GM21515 (cell line): Measurements from ENCODE around the gene MORF4L1.
"Not testable (repeated sequence)": the region's sequence is repeated elsewhere in the genome, so short reads cannot be mapped to it uniquely, and the experiment has no call there.

Experiments
- ATAC-seq: cut with Tn5 transposase; IDR thresholded peaks from one replicate; pipeline ENCODE4 v1.9.1; 2021; ENCODE audit not compliant: unreplicated experiment

The MORF4L1 gene

GRCh38 chr15:78898540-78898939, 25.9 kb downstream of the MORF4L1 start:
- ATAC-seq, result no peak

GRCh38 chr15:78900819-78901533, 28.3 kb downstream of the MORF4L1 start:
- ATAC-seq, result not testable (repeated sequence)

- not testable (repeated sequence) for ATAC-seq
Observed at GRCh38 chr15:78902281-78903032, 29.8 kb downstream of the MORF4L1 start.

GRCh38 chr15:78904599-78905358, 32.1 kb downstream of the MORF4L1 start:
- ATAC-seq, result no peak

GRCh38 chr15:78906316-78906620, 33.6 kb downstream of the MORF4L1 start:
- ATAC-seq, result no peak

- no peak for ATAC-seq
Observed at GRCh38 chr15:78907577-78907976, 34.9 kb downstream of the MORF4L1 start.

- ATAC-seq, result no peak
Observed at GRCh38 chr15:78909160-78909695, 36.5 kb downstream of the MORF4L1 start.

GRCh38 chr15:78909791-78910228, 37.1 kb downstream of the MORF4L1 start:
- ATAC-seq, result no peak

- no peak for ATAC-seq
Observed at GRCh38 chr15:78910271-78910670, 37.6 kb downstream of the MORF4L1 start.

GRCh38 chr15:78912316-78912715, 39.6 kb downstream of the MORF4L1 start:
- ATAC-seq, result no peak

GRCh38 chr15:78913012-78913411, 40.3 kb downstream of the MORF4L1 start:
- ATAC-seq, result no peak

GRCh38 chr15:78914027-78914764, 41.5 kb downstream of the MORF4L1 start:
- ATAC-seq, result no peak

- ATAC-seq, result no peak
Observed at GRCh38 chr15:78915341-78916087, 42.8 kb downstream of the MORF4L1 start.

GRCh38 chr15:78916088-78916487, 43.4 kb downstream of the MORF4L1 start:
- no peak for ATAC-seq

- ATAC-seq, result no peak
Observed at GRCh38 chr15:78917888-78918287, 45.2 kb downstream of the MORF4L1 start.

GRCh38 chr15:78921517-78921916, 48.8 kb downstream of the MORF4L1 start:
- no peak for ATAC-seq

- ATAC-seq, result no peak
Observed at GRCh38 chr15:78921940-78922339, 49.2 kb downstream of the MORF4L1 start.

- ATAC-seq, result no peak
Observed at GRCh38 chr15:78922527-78922926, 49.8 kb downstream of the MORF4L1 start.

- no peak for ATAC-seq
Observed at GRCh38 chr15:78923015-78923414, 50.3 kb downstream of the MORF4L1 start.
